Stomach (tissue), 9 donors: ENCODE data around the gene MRPS14. TPM values are rescaled to one million over a fixed set of nuclear protein-coding genes. Genes with fewer than 3 reads are reported as not detected.
A peak's percentile ranks its signal among the peaks of the same experiment; 100 is the strongest.

Source experiments
- DNase-seq, 2 donors: peaks; one replicate each; pipeline versions ENCODE4 v3.0.0 to v3.0.0-alpha.2; 2013 to 2019
- H3K27ac ChIP-seq, 5 donors: fragments of 200-600 bp in 4 of 5; sonication (generic) in 4 of 5; one replicate each; pipeline ENCODE4 v1.5.1; 2013 to 2019; ENCODE audit warnings: mild to moderate bottlenecking in 1 of 5, moderate library complexity in 1 of 5
- H3K27me3 ChIP-seq, 3 donors: fragments of 200-600 bp; sonication (generic); one replicate each; pipeline ENCODE4 v1.5.1; 2017 to 2019; ENCODE audit warnings: mixed run types in 1 of 3
- H3K36me3 ChIP-seq, 4 donors: fragments of 200-600 bp; sonication (generic); 1 replicate in 3 of 4; 2 replicates in 1 of 4; pipeline ENCODE4 v1.5.1; 2016 to 2019
- H3K4me1 ChIP-seq, 4 donors: fragments of 200-600 bp; sonication (generic); one replicate each; pipeline ENCODE4 v1.5.1; 2016 to 2019
- H3K4me3 ChIP-seq, 4 donors: fragments of 200-600 bp; sonication (generic) in 3 of 4; one replicate each; pipeline ENCODE4 v1.5.1; 2016 to 2019; ENCODE audit warnings: mild to moderate bottlenecking in 1 of 4
- H3K9me3 ChIP-seq, 4 donors: fragments of 200-600 bp; sonication (generic); one replicate each; pipeline ENCODE4 v1.5.1; 2016 to 2019
- EP300 ChIP-seq: sonication (generic); formaldehyde crosslinking; IDR thresholded peaks from one replicate; pipeline ENCODE4 v1.6.1; 2017; ENCODE audit warnings: antibody characterized with exemption
- POLR2A ChIP-seq, 4 donors: fragments of 450-650 bp; IDR thresholded peaks; one replicate each; pipeline ENCODE4 v1.6.1; 2016; ENCODE audit warnings: antibody characterized with exemption in 4 of 4, control low read depth in 2 of 4, mild to moderate bottlenecking in 1 of 4, moderate library complexity in 1 of 4
- POLR2AphosphoS5 ChIP-seq, 3 donors: sonication (generic); formaldehyde crosslinking; IDR thresholded peaks; one replicate each; pipeline ENCODE4 v1.6.1; 2016; ENCODE audit warnings: antibody characterized with exemption in 3 of 3
- WGBS, 5 donors: extraction: QIAGEN DNeasy Blood & Tissue Kit in 3 of 5; methylation state at CpG; one replicate each; pipeline versions ENCODE4 v1.1.5 to v1.1.7; 2013 to 2018; 5-methylcytosine and 5-hydroxymethylcytosine counted together
- intact Hi-C: fragments of 100-400 bp; cut with DNase I; formaldehyde crosslinking; loops from one replicate; pipeline ENCODE4 v1.15.1; 2023; ENCODE audit warnings: low total_unique reads
- polyA plus RNA-seq, 3 donors: library from polyadenylated mRNA; stranded (reverse); fragments of 200-250 nt; gene quantifications; one replicate each; pipeline ENCODE4 v1.2.3, GENCODE V29; 2013
- total RNA-seq, 5 donors: library from RNA; depleted of rRNA; stranded (reverse); fragments of >200 nt; gene quantifications; one replicate each; pipeline versions ENCODE4 v1.1.0 to v1.2.3, GENCODE V29; 2014 to 2016
- TF ChIP-seq, protein P1 (sequence below), 7 experiments: fragments of 450-650 bp in 4 of 7; fragments of 200-600 bp in 3 of 7; sonication (generic) in 3 of 7; IDR thresholded peaks; one replicate each; pipeline ENCODE4 v1.5.1; 2016 to 2019; ENCODE audit warnings: antibody characterized with exemption in 7 of 7, control low read depth in 2 of 7, mild to moderate bottlenecking in 1 of 7
- donor health status: healthy with polysubstance abuse.
- donor health status: Bipolar disorder and iron deficiency.
- donor health status: healthy.

Gene MRPS14
- total and polyA plus RNA-seq, 8 donors = 7.0 to 45.9 (median 22.3) TPM

DNA sequence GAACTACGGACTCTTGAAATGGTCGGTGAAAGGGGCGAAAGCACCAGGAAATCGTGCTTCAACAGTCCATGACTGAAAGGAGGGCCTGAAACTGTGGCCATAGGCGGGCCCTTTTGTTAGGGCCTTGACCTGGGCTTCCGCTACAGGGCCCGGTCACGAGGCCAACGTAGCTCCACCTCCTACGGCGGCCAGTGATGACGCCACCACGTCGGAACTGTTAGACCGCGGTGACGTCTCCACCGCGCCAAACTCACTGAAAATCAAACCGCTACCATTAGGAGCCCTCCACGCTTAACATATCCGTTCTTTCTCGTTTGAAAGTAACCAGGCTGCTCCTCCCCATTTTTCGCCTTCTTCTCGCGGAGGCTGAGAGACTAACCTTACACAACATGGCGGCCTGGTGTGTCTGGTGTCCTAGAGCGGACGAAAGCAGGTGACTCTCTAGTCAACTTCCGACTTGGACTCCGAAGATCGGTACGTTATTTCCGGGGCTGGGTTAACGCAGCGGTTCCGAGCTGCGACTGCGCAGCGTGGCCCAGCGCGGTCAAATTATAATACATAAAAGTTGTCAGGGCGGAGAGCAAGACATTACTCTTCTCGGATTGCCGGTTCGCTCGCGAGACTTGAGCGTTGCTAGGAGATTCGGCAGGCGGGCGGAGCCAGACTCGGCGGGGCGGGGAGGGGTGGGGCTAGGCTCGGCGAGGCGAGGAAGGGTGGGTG, 23.8 kb downstream of the MRPS14 start:
- DNase-seq = peak; percentile 97 to 99
- 0 to 1% (median 0%) methylated on average over 40 to 58 of the region's 58 CpGs for WGBS, 5 donors
- TF ChIP-seq, protein P1, sequence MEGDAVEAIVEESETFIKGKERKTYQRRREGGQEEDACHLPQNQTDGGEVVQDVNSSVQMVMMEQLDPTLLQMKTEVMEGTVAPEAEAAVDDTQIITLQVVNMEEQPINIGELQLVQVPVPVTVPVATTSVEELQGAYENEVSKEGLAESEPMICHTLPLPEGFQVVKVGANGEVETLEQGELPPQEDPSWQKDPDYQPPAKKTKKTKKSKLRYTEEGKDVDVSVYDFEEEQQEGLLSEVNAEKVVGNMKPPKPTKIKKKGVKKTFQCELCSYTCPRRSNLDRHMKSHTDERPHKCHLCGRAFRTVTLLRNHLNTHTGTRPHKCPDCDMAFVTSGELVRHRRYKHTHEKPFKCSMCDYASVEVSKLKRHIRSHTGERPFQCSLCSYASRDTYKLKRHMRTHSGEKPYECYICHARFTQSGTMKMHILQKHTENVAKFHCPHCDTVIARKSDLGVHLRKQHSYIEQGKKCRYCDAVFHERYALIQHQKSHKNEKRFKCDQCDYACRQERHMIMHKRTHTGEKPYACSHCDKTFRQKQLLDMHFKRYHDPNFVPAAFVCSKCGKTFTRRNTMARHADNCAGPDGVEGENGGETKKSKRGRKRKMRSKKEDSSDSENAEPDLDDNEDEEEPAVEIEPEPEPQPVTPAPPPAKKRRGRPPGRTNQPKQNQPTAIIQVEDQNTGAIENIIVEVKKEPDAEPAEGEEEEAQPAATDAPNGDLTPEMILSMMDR (IDR thresholded peaks at IDR 0.05) = no peak
- TF ChIP-seq EP300 = peak; percentile 19
- peak; percentile 63 to 94 (median 93) for TF ChIP-seq POLR2AphosphoS5 (IDR thresholded peaks at IDR 0.05)
- TF ChIP-seq POLR2A (IDR thresholded peaks at IDR 0.05) = peak in 2 of 4 donors; percentile 67 to 76
- Histone ChIP-seq H3K27ac (peak overlapping the region; percentile 94 to 98 (median 98)), H3K36me3 (no peaks in the 10 kb centered on the region), H3K9me3 (no peaks in the 10 kb centered on the region), H3K4me3 (peak overlapping the region; percentile 87 to 98 (median 96)), H3K4me1 (peaks cover 3 to 57% (median 41%) of the 10 kb centered on the region in 4 donors), H3K27me3 (no peaks in the 10 kb centered on the region)
- intact Hi-C loops = no loop called here

DNA sequence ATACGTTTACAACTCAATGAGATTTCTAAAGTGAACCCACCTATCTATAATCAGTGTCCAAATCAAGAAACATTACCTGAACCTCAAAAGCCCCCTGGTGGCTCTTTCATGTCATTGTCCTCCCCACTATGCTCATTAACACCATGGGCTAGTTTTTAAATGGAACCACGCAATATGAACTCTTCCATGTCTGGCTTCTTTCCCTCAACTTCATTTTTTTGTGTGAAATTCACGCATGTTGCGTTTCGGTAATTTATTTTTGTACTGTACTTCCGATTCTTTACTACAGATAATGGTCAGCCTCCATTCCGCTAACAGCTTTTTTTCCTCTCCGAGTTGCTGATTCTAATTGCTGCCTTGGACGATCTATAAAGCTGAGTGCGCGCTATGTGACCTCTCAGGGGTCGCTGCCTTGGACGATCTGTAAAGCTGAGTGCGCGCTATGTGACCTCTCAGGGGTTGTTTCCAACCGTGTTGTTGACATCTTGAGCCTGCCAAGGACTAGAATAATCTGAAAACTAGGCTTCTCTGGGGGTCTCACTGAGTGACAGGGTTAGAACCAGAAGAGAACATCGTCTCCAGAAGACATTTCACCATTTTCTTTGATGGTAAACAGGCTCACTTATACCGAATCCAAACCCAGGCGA, 24.5 kb downstream of the MRPS14 start:
- Histone ChIP-seq H3K9me3 (no peaks in the 10 kb centered on the region), H3K36me3 (peaks cover 0 to 4% (median 0%) of the 10 kb centered on the region in 4 donors), H3K4me1 (peaks cover 3 to 52% (median 40%) of the 10 kb centered on the region in 4 donors), H3K27ac (peak overlapping the region; percentile 94 to 98 (median 98)), H3K4me3 (peak overlapping the region; percentile 87 to 98 (median 96)), H3K27me3 (no peaks in the 10 kb centered on the region)
- intact Hi-C loops = no loop called here
- WGBS, 5 donors = 7 to 15% (median 11%) methylated on average over 19 of the region's 19 CpGs
- TF ChIP-seq POLR2AphosphoS5 (IDR thresholded peaks at IDR 0.05) (peak in 1 of 3 donors; percentile 39), POLR2A (IDR thresholded peaks at IDR 0.05) (no peak)
- TF ChIP-seq, protein P1 (IDR thresholded peaks at IDR 0.05) = peak in 5 of 7 experiments; percentile 68 to 89 (median 82)
- peak; percentile 40 to 86 for DNase-seq

DNA sequence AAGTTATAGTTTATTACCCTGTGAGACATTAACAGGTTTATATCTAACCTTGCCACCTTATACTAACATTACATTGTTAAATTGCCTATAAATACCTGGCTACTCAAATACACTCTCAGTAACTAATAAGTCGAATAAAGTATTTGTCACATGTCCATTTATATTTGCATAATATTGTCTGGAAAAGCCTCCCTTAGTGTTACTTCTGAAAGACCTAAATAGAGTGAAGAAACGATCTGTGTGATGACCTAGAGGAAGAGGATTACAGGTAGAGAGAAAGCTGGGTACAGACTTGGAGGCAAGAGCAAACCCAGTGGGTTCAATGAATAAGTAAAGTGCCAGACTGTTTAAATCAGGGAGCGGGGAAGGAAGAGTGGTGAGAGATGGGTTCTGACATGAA, 26.2 kb downstream of the MRPS14 start:
- no peak for DNase-seq
- H3K36me3 ChIP-seq = peaks cover 0 to 9% (median 0%) of the 10 kb centered on the region in 4 donors
- no peak overlapping the region for H3K4me3 ChIP-seq
- peaks cover 3 to 36% (median 29%) of the 10 kb centered on the region in 4 donors for H3K4me1 ChIP-seq
- H3K27me3 ChIP-seq = no peaks in the 10 kb centered on the region
- WGBS, 5 donors = 63 to 81% (median 74%) methylated on average over 3 of the region's 3 CpGs
- no peak for TF ChIP-seq POLR2AphosphoS5 (IDR thresholded peaks at IDR 0.05)
- no peak for TF ChIP-seq POLR2A (IDR thresholded peaks at IDR 0.05)
- TF ChIP-seq EP300 = no peak
- TF ChIP-seq, protein P1 (IDR thresholded peaks at IDR 0.05) = no peak
- intact Hi-C loops = no loop called here
- H3K27ac ChIP-seq = no peak overlapping the region
- no peaks in the 10 kb centered on the region for H3K9me3 ChIP-seq

DNA sequence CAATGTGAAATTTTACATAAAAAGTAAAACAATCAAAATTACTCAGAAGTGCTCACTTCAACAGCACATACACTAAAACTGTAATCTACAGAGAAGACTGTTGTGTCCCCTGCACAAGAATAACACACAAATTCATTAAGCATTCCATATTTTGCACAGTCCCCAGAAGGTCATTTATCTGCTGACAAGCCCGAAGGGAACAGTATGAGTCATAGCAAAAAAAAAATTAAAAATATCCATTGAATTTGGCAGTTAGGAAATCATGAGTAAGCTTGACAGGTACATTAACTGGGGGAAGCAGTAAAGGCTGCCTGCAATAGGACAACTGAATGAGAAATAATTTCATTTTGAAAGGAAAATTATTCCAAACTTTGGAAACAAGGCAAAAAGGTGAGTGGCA, 26.7 kb downstream of the MRPS14 start:
- Histone ChIP-seq H3K36me3 (peaks cover 0 to 9% (median 0%) of the 10 kb centered on the region in 4 donors), H3K4me1 (peaks cover 0 to 30% (median 24%) of the 10 kb centered on the region in 4 donors), H3K27ac (no peak overlapping the region), H3K27me3 (no peaks in the 10 kb centered on the region), H3K9me3 (no peaks in the 10 kb centered on the region), H3K4me3 (no peak overlapping the region)
- intact Hi-C loops = no loop called here
- WGBS, 5 donors = 9 to 25% (median 19%) methylated on average over 1 of the region's 1 CpG
- no peak for DNase-seq
- TF ChIP-seq, protein P1 (IDR thresholded peaks at IDR 0.05) = no peak
- TF ChIP-seq POLR2A (IDR thresholded peaks at IDR 0.05) (no peak), POLR2AphosphoS5 (IDR thresholded peaks at IDR 0.05) (no peak), EP300 (no peak)
